ENCODE measurements around the gene PPIL1.

DNA sequence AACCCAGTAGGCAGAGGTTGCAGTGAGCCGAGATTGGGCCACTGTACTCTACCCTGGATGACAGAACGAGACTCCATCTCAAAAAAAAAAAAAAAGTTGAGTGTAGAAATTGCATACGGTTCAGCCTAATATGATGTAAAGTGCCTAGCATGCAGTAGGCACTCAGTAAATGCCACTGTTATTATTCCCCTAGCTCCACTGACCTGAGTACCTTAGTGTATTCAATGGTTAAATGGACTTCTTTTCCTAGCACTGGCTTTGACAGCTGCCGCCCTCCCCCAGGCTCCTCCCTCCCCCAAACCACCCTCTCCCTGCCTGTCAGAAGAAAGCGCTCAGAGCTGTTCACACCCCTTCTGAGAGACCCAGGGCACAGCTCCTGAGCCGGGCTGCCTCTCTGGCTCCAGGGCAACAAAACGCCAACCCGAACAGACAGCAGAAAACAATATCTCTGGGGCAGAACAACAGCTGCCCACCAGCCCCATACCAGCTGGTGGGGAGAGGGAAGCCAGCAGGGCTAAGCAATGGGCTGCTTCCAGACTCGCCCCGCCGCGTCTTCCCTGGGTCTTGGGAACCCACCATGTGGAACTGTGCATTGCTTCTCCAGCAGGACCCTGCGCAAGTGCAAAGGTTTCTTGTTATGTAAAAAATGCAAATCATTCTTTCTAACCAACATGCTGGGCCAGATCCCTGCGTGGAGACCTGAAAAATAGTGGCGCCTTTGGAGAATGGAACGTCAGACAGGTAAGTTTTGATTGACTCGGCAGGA, 39.8 kb downstream of the PPIL1 start:
- TF ChIP-seq GATA2 (IDR thresholded peaks at IDR 0.05; ENCODE audit: low read depth, low read length) (no peak), GATA3 (IDR thresholded peaks at IDR 0.05; ENCODE audit: low read depth, low read length) (no peak)
